Forelimb muscle (tissue), 1 donor: ENCODE results near the gene PTGER4. TPM values are rescaled to one million over a fixed set of nuclear protein-coding genes. Genes with fewer than 3 reads are reported as not detected.
"Not testable (repeated sequence)": the region's sequence is repeated elsewhere in the genome, so short reads cannot be mapped to it uniquely, and the experiment has no call there.

Experiments
- DNase-seq: peaks from one replicate; pipeline ENCODE4 v3.0.0-alpha.2; 2013; ENCODE audit warnings: low read depth
- polyA plus RNA-seq: library from polyadenylated mRNA; unstranded; fragments of 120-200 nt; gene quantifications from one replicate; pipeline ENCODE4 v1.2.1, GENCODE V29; 2013; ENCODE audit not compliant: insufficient read length

PTGER4 gene
- polyA plus RNA-seq, 1 donor = 6.9 TPM

GRCh38 chr5:40689438-40689837 lies 9.7 kb downstream of the PTGER4 start:
- peak; percentile 84 for DNase-seq

GRCh38 chr5:40690267-40690666 lies 10.6 kb downstream of the PTGER4 start:
- DNase-seq = no peak

GRCh38 chr5:40691894-40692293 lies 12.2 kb downstream of the PTGER4 start:
- DNase-seq = no peak

GRCh38 chr5:40694433-40694832 lies 14.7 kb downstream of the PTGER4 start:
- no peak for DNase-seq

- DNase-seq = no peak
Measured at GRCh38 chr5:40700116-40700782, 20.5 kb downstream of the PTGER4 start.

GRCh38 chr5:40702027-40702426 lies 22.3 kb downstream of the PTGER4 start:
- DNase-seq = not testable (repeated sequence)

- DNase-seq = not testable (repeated sequence)
Measured at GRCh38 chr5:40705484-40705883, 25.8 kb downstream of the PTGER4 start.

GRCh38 chr5:40710575-40710974 lies 30.9 kb downstream of the PTGER4 start:
- not testable (repeated sequence) for DNase-seq

- no peak for DNase-seq
Measured at GRCh38 chr5:40714001-40714400, 34.3 kb downstream of the PTGER4 start.

GRCh38 chr5:40716000-40716399 lies 36.3 kb downstream of the PTGER4 start:
- no peak for DNase-seq

GRCh38 chr5:40716590-40716989 lies 36.9 kb downstream of the PTGER4 start:
- no peak for DNase-seq

- no peak for DNase-seq
Measured at GRCh38 chr5:40717281-40717680, 37.6 kb downstream of the PTGER4 start.

- no peak for DNase-seq
Measured at GRCh38 chr5:40720069-40720468, 40.4 kb downstream of the PTGER4 start.

GRCh38 chr5:40722497-40722911 lies 42.8 kb downstream of the PTGER4 start:
- not testable (repeated sequence) for DNase-seq

GRCh38 chr5:40733434-40733833 lies 53.7 kb downstream of the PTGER4 start:
- no peak for DNase-seq

- no peak for DNase-seq
Measured at GRCh38 chr5:40733879-40734563, 54.3 kb downstream of the PTGER4 start.

- no peak for DNase-seq
Measured at GRCh38 chr5:40734986-40735385, 55.3 kb downstream of the PTGER4 start.

- DNase-seq = no peak
Measured at GRCh38 chr5:40735609-40736008, 55.9 kb downstream of the PTGER4 start.

GRCh38 chr5:40736103-40736875 lies 56.6 kb downstream of the PTGER4 start:
- no peak for DNase-seq

GRCh38 chr5:40738502-40738901 lies 58.8 kb downstream of the PTGER4 start:
- no peak for DNase-seq
